Measurements from ENCODE around the gene PRSS38.

DNA sequence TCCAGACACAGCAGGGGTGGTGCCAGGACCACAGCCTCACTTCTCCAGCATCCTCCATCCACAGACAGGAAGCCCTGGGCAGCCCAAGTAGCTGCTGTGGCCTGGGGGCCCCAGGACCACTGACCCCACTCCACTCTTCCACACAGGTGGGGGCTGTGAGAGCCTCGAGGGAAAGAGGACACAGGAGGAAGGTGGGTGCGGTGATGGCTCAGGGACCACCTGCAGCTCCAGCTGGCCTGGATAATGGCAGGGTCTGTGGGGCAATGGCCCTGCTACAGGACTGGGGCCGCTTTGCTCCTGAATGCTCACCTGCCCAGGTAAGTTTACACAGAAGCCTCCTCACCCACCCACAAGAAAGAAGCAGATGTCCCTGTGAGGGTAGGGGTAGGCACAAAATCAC lies 18.3 kb upstream of the PRSS38 start:
- TF ChIP-seq, protein P1, sequence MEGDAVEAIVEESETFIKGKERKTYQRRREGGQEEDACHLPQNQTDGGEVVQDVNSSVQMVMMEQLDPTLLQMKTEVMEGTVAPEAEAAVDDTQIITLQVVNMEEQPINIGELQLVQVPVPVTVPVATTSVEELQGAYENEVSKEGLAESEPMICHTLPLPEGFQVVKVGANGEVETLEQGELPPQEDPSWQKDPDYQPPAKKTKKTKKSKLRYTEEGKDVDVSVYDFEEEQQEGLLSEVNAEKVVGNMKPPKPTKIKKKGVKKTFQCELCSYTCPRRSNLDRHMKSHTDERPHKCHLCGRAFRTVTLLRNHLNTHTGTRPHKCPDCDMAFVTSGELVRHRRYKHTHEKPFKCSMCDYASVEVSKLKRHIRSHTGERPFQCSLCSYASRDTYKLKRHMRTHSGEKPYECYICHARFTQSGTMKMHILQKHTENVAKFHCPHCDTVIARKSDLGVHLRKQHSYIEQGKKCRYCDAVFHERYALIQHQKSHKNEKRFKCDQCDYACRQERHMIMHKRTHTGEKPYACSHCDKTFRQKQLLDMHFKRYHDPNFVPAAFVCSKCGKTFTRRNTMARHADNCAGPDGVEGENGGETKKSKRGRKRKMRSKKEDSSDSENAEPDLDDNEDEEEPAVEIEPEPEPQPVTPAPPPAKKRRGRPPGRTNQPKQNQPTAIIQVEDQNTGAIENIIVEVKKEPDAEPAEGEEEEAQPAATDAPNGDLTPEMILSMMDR (conservative IDR thresholded peaks at IDR 0.05; ENCODE audit: low read depth in 2 of 2): no peak
- TF ChIP-seq EZH2phosphoT487 (IDR thresholded peaks at IDR 0.05; ENCODE audit: unreplicated experiment) (no peak), CREB1 (CRISPR knock-in tag; IDR thresholded peaks at IDR 0.05; ENCODE audit: low read depth) (no peak), POLR2AphosphoS5 (IDR thresholded peaks at IDR 0.05; ENCODE audit: low read depth) (no peak), EZH2 (IDR thresholded peaks at IDR 0.05; ENCODE audit: low read depth, unreplicated experiment) (no peak), JUNB (IDR thresholded peaks at IDR 0.05; ENCODE audit: unreplicated experiment) (no peak), ZNF331 (CRISPR knock-in tag; IDR thresholded peaks at IDR 0.05; ENCODE audit: low read depth) (no peak), ZNF114 (CRISPR knock-in tag; IDR thresholded peaks at IDR 0.05) (no peak), STAT1 (IDR thresholded peaks at IDR 0.05; ENCODE audit: unreplicated experiment) (no peak), NANOG (IDR thresholded peaks at IDR 0.05; ENCODE audit: borderline replicate concordance) (no peak)
- TF ChIP-seq, protein P2, sequence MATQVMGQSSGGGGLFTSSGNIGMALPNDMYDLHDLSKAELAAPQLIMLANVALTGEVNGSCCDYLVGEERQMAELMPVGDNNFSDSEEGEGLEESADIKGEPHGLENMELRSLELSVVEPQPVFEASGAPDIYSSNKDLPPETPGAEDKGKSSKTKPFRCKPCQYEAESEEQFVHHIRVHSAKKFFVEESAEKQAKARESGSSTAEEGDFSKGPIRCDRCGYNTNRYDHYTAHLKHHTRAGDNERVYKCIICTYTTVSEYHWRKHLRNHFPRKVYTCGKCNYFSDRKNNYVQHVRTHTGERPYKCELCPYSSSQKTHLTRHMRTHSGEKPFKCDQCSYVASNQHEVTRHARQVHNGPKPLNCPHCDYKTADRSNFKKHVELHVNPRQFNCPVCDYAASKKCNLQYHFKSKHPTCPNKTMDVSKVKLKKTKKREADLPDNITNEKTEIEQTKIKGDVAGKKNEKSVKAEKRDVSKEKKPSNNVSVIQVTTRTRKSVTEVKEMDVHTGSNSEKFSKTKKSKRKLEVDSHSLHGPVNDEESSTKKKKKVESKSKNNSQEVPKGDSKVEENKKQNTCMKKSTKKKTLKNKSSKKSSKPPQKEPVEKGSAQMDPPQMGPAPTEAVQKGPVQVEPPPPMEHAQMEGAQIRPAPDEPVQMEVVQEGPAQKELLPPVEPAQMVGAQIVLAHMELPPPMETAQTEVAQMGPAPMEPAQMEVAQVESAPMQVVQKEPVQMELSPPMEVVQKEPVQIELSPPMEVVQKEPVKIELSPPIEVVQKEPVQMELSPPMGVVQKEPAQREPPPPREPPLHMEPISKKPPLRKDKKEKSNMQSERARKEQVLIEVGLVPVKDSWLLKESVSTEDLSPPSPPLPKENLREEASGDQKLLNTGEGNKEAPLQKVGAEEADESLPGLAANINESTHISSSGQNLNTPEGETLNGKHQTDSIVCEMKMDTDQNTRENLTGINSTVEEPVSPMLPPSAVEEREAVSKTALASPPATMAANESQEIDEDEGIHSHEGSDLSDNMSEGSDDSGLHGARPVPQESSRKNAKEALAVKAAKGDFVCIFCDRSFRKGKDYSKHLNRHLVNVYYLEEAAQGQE (IDR thresholded peaks at IDR 0.05; ENCODE audit: unreplicated experiment): no peak
